NCI-H524 treated with DMSO at 0.1 percent for 48 hours (cell line): ENCODE data around the gene CD1D.
"Not testable (repeated sequence)": the region's sequence is repeated elsewhere in the genome, so short reads cannot be mapped to it uniquely, and the experiment has no call there.

Experiments used
- DNase-seq: peaks from one replicate; lab custom pipeline; 2025; lab: John Stamatoyannopoulos, UW

CD1D gene

GRCh38 chr1:158176849-158177699, 3.6 kb upstream of the CD1D start:
- not testable (repeated sequence) for DNase-seq

DNA sequence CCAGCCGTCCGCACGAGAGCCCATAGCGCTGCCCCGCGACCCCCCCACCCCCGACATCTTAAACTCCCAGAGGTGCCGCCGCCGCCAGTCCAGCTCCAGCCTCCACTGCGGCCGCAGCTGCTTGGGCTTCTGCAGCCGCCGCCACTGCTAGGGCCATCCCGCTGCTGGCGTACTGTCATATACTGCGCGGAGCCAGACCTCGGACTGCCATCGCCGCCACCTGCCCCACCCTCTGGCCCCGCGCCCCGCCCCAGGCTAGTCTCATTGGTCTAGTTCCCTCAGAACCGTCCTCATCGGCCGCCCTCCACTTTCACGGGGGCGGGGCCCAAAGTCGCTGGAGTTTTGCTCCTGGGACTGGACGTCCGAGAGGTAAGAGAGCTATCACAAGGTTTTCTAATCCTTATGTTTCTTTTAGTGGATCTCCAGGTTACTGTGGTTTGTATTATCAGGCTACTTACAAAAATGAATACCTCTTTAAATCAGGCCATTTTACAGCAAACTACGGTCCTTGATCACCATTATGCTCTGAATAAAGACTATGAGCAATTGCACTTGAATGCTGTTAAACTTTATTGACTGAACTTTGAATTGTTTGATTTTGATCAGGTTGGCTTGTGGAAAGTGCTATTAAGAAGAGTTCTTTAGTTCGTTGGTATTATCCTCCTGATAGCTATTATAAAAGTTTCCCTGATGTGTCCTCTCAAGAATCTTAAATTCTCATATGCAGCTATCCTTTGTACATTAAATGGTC, 2.8 kb upstream of the CD1D start:
- DNase-seq = no peak

- no peak for DNase-seq
These were observed 1.2 kb upstream of the CD1D start for GRCh38 chr1:158179301-158180041.

GRCh38 chr1:158181577-158181922, 855 bp downstream of the CD1D start:
- DNase-seq = no peak

GRCh38 chr1:158185770-158186169, 5.1 kb downstream of the CD1D start:
- no peak for DNase-seq

- DNase-seq = no peak
These were observed 5.5 kb downstream of the CD1D start for GRCh38 chr1:158186180-158186579.

GRCh38 chr1:158188611-158189010, 7.9 kb downstream of the CD1D start:
- no peak for DNase-seq

DNA sequence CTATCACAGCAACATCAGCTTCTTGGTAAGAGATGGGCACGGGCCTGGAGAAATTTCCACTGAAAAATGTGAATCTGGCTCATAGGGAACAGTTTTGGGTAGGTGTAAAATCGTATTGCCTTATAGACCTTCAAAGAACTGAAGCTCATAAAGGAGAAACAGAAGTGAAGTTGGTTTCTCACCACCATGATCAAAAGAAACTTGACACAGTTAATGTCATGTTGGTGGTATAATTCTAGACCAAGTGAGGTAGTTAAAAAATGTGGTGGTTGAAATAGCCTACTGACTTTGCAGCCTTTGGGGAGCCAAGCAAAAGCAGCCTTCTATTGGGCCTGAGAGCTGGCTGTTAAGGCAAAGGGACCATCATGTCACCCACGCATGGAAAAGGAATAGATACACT, 8.9 kb downstream of the CD1D start:
- no peak for DNase-seq

- no peak for DNase-seq
These were observed 10.6 kb downstream of the CD1D start for GRCh38 chr1:158191299-158191698.

- DNase-seq = no peak
These were observed 15.8 kb downstream of the CD1D start for GRCh38 chr1:158196461-158196860.

- no peak for DNase-seq
These were observed 19.2 kb downstream of the CD1D start for GRCh38 chr1:158199849-158200248.

- no peak for DNase-seq
These were observed 19.8 kb downstream of the CD1D start for GRCh38 chr1:158200527-158200926.

- DNase-seq = no peak
These were observed 23.2 kb downstream of the CD1D start for GRCh38 chr1:158203693-158204457.

DNA sequence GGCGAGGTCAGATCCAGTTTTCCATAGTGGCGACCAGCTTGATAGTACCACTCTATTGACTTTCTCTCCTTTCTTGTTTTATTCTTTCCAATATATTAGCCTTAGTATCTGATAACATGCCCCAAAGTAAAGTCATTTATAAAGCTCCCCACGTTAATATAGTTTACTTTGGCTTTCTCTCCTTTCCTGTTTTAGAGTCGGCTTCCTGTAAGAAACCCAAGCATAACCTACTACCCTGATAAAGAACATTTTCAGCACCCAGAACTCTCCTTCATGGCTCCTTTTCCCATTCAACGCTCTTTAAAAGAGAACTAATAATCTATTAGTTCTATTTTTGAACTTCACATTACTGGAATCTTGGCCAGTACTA, 23.7 kb downstream of the CD1D start:
- DNase-seq = no peak

GRCh38 chr1:158208586-158209116, 28.0 kb downstream of the CD1D start:
- DNase-seq = no peak

GRCh38 chr1:158212320-158212719, 31.6 kb downstream of the CD1D start:
- no peak for DNase-seq

GRCh38 chr1:158223445-158223844, 42.8 kb downstream of the CD1D start:
- DNase-seq = not testable (repeated sequence)

DNA sequence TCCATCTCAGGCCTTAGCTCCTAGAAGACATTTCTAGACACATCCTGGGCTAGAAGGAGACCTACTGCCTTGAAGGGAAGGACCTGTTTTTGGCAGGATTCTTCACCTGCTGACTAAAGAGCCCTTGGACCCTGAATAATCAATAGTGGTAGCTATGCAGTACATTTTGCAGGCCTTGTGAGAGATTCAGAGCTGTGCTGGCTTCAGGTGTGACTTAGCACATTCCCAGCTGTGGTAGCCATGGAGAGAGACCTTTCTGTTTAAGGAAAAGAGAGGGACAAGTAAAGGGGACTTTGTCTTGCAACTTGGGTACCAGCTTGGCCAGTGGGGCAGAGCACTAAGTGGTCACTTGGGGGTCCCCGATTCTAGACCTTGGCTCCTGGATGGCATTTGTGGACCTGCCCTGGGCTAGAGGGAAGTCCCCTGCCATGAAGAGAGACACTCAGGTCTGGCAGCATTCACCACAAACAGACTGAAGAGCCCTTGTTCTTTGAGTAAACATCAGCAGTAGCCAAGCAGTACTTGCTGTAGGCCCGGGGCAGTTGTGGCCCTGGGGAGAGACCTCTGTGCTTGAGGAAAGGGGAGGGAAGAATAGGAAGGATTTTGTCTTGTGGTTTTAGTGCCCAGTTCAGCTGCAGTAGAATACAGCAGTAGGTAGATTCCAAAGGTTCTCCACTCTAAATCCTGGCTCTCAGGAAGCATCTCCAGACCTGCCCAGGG, 47.4 kb downstream of the CD1D start:
- no peak for DNase-seq
